8988T (cell line): ENCODE data around the gene TCEAL5.
"Not testable (repeated sequence)": the region's sequence is repeated elsewhere in the genome, so short reads cannot be mapped to it uniquely, and the experiment has no call there.

ENCODE experiments used
- DNase-seq: peaks from one replicate; pipeline ENCODE4 v3.0.0; 2011

Gene TCEAL5

DNA sequence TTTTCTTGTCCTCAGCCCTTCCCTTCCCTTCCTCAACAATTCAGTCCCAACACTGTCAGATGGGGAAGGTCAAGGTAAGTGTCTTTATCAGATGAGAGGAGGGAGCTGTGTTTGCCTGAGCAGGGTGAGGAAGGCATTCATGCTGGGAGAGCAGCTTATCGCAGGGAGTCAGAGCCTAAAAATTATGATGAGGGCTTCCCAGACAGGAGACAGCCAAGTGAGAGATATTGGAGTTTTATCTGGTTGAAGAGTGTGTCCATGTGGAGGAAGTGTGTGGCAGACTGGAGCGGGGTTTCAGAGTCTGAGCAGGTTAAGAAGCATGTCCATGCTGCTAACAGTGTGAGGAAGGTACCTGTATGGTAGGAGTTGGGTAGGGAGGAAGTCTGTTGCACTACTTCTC lies 43.3 kb downstream of the TCEAL5 start:
- no peak for DNase-seq

DNA sequence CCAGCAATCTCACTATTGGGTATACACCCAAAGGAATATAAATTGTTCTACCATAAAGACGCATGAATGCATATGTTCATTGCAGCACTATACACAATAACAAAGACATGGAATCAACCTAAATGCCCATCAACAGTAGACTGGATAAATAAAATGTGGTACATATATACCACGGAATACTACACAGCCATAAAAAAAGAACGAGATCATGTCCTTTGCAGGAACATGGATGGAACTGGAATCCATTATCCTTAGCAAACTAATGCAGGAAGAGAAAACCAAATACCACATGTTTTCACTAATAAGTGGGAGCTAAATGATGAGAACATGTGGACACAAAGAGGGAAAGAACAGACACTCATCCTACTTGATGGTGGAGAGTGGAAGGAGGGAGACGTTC lies 50.6 kb downstream of the TCEAL5 start:
- not testable (repeated sequence) for DNase-seq
